K562 (cell line): Measurements from ENCODE around the gene ZDHHC1. TPM values are rescaled to one million over a fixed set of nuclear protein-coding genes. Genes with fewer than 3 reads are reported as not detected.

Experiments used
- ATAC-seq: fragments of 200-7000 bp; cut with Tn5 transposase; 3 replicates; pipeline ENCODE4 v1.9.1; 2020; ENCODE audit warnings: moderate library complexity
- BruUV-seq: library from RNA; stranded (reverse); fragments of 400-500 nt; replicated peaks from 2 replicates; lab custom pipeline; 2021; lab: Mats Ljungman, UMichigan
- CTCF ChIA-PET: fragments of 300-600 bp; formaldehyde crosslinking; extraction: SDS; loops from one replicate; lab custom pipeline; 2021; ENCODE audit warnings: low intra/inter-chr PET ratio; lab: Yijun Ruan, JAX
- POLR2A ChIA-PET: fragments of 300-600, 350-650 bp; sonication (Branson Sonifier 250); formaldehyde crosslinking; extraction: SDS; loops from one replicate; lab custom pipeline; 2021; ENCODE audit warnings: antibody characterized with exemption, inconsistent platforms; lab: Yijun Ruan, JAX
- DNase-seq, 4 experiments: peaks; one replicate each; pipeline versions ENCODE4 v3.0.0 to v3.0.0-alpha.2; 2011 to 2018; ENCODE audit warnings: low spot score in 3 of 4, mixed read lengths in 3 of 4; ENCODE audit errors: extremely low read depth in 1 of 4
- FAIRE-seq: peaks from 2 replicates; lab custom pipeline; 2011; peaks lifted over from hg19 to GRCh38; lab: Jason Lieb, UNC
- H2AFZ ChIP-seq: 2 replicates; pipeline ENCODE4 v1.6.0; 2011; ENCODE audit warnings: low read depth, low read length, control low read depth, inconsistent platforms
- H3K27ac ChIP-seq: fragments of 200-600 bp; 3 replicates; pipeline ENCODE4 v1.8.0; 2011; ENCODE audit warnings: low read depth, mild to moderate bottlenecking, control low read depth, inconsistent platforms, low read length, moderate library complexity, mixed read lengths; ENCODE audit errors: extremely low read depth
- H3K27me3 ChIP-seq, 2 experiments: fragments of 300-600 bp in 1 of 2; 2 replicates in 1 of 2; 3 replicates in 1 of 2; pipeline versions ENCODE4 v1.6.0 to v1.8.0; 2011; ENCODE audit warnings: inconsistent platforms in 2 of 2, low read length in 2 of 2, mild to moderate bottlenecking in 1 of 2, mixed read lengths in 1 of 2, moderate library complexity in 1 of 2; ENCODE audit not compliant: control insufficient read depth in 2 of 2, insufficient read depth in 2 of 2
- H3K36me3 ChIP-seq: fragments of 300-600 bp; 3 replicates; pipeline ENCODE4 v1.8.0; 2011; ENCODE audit warnings: mild to moderate bottlenecking, low read length, inconsistent platforms; ENCODE audit not compliant: control insufficient read depth, insufficient read depth
- H3K4me1 ChIP-seq, 2 experiments: fragments of 200-600 bp in 1 of 2; replicated peaks in 1 of 2; 2 replicates in 1 of 2; 3 replicates in 1 of 2; pipeline versions ENCODE4 v1.5.1 to v1.8.0; 2011; ENCODE audit warnings: inconsistent platforms in 2 of 2, low read length in 2 of 2, mild to moderate bottlenecking in 1 of 2, mixed read lengths in 1 of 2, moderate library complexity in 1 of 2; ENCODE audit not compliant: control insufficient read depth in 2 of 2, insufficient read depth in 2 of 2
- H3K4me2 ChIP-seq: 2 replicates; pipeline ENCODE4 v1.6.1; 2011; ENCODE audit warnings: low read length, control low read depth, inconsistent platforms, mixed read lengths; ENCODE audit not compliant: insufficient read depth
- H3K4me3 ChIP-seq: fragments of 200-600 bp; sonication (generic), shearing (Covaris generic); 2 replicates; pipeline ENCODE4 v1.5.1; 2016; ENCODE audit warnings: control low read depth, inconsistent platforms
- H3K79me2 ChIP-seq: fragments of 200-600 bp; 3 replicates; pipeline ENCODE4 v1.8.0; 2011; ENCODE audit warnings: low read length, inconsistent platforms; ENCODE audit not compliant: control insufficient read depth, insufficient read depth
- H3K9ac ChIP-seq, 2 experiments: 2 replicates each; pipeline versions ENCODE4 v1.6.0 to v1.6.1; 2011; ENCODE audit warnings: low read depth in 2 of 2, low read length in 2 of 2, control low read depth in 1 of 2, inconsistent platforms in 1 of 2, mild to moderate bottlenecking in 1 of 2, mixed read lengths in 1 of 2; ENCODE audit not compliant: insufficient read depth in 1 of 2
- H3K9me1 ChIP-seq: one replicate; pipeline ENCODE4 v1.6.0; 2011; ENCODE audit warnings: inconsistent platforms, mild to moderate bottlenecking, low read length, moderate library complexity; ENCODE audit not compliant: control insufficient read depth, insufficient read depth
- H3K9me3 ChIP-seq: replicated peaks from 2 replicates; pipeline ENCODE4 v1.5.1; 2011; ENCODE audit warnings: low read depth, low read length, inconsistent platforms; ENCODE audit not compliant: control insufficient read depth, insufficient read depth
- H4K20me1 ChIP-seq: replicated peaks from 2 replicates; pipeline ENCODE4 v1.6.1; 2011; ENCODE audit warnings: low read length, inconsistent platforms, mixed read lengths; ENCODE audit not compliant: control insufficient read depth, insufficient read depth
- FOXJ2 ChIP-seq: fragments of 200-800 bp; sonication (Bioruptor generic); IDR thresholded peaks from 2 replicates; pipeline ENCODE4 v1.6.1; 2016; ENCODE audit warnings: missing genetic modification characterization, missing compliant biosample characterization
- NCOA4 ChIP-seq: fragments of 450-650 bp; IDR thresholded peaks from 2 replicates; pipeline ENCODE4 v1.6.1; 2018; ENCODE audit warnings: mild to moderate bottlenecking; ENCODE audit not compliant: partially characterized antibody
- TBP ChIP-seq: optimal IDR thresholded peaks from 2 replicates; pipeline ENCODE3; 2011; ENCODE audit warnings: low read depth, low read length, improper control_type of control experiment
- ZNF780A ChIP-seq: fragments of 250-450 bp; sonication (Bioruptor Pico); IDR thresholded peaks from 2 replicates; pipeline ENCODE4 v1.5.0; 2021; ENCODE audit warnings: mild to moderate bottlenecking
- WGBS: fragments of 100-300 bp; shearing (Covaris generic); methylation state at CpG from one replicate; pipeline ENCODE4 v1.1.6; 2016; ENCODE audit warnings: low coverage, mixed read lengths; ENCODE audit not compliant: insufficient coverage; ENCODE audit errors: missing lambda C conversion rate; 5-methylcytosine and 5-hydroxymethylcytosine counted together
- in situ Hi-C: fragments of 300-500 bp; cut with MboI; formaldehyde crosslinking; loops from 4 replicates; pipeline ENCODE4 v1.15.0; 2018; ENCODE audit warnings: inconsistent platforms, mixed read lengths
- intact Hi-C: fragments of 100-400 bp; cut with micrococcal nuclease; formaldehyde crosslinking; loops from 2 replicates; pipeline ENCODE4 v1.14.2; 2022
- polyA plus RNA-seq, 8 experiments: library from polyadenylated mRNA; depleted of rRNA in 4 of 8; stranded (reverse) in 5 of 8; unstranded in 3 of 8; fragments of >200 nt; fragmentation: Nextera tagmentation in 2 of 8; fragmentation: Illumina TruSeq in 1 of 8; extraction: Ambion mirVana in 2 of 8; extraction: Trizol in 1 of 8; gene quantifications; 2 replicates each; pipeline versions ENCODE4 v1.2.1 to v1.2.3, GENCODE V29; 2011 to 2014; ENCODE audit warnings: inconsistent platforms in 1 of 8, missing spikeins in 1 of 8
- total RNA-seq, 7 experiments: library from RNA; depleted of rRNA in 6 of 7; stranded (reverse); fragments of >200 nt in 6 of 7; fragmentation: Illumina TruSeq in 2 of 7; extraction: Trizol in 2 of 7; gene quantifications; 2 replicates each; pipeline versions ENCODE4 v1.2.1 to v1.2.3, GENCODE V29; 2011 to 2021; ENCODE audit warnings: low replicate concordance in 1 of 7
- TF ChIP-seq, protein P1 (sequence below): IDR thresholded peaks from 2 replicates; pipeline ENCODE4 v1.6.1; 2014; ENCODE audit warnings: antibody characterized with exemption
- TF ChIP-seq, protein P2 (sequence below), 3 experiments: IDR thresholded peaks in 2 of 3; conservative IDR thresholded peaks in 1 of 3; 2 replicates each; pipeline ENCODE4 v1.5.1; 2011 to 2012; ENCODE audit warnings: low read length in 3 of 3, mild to moderate bottlenecking in 3 of 3, control low read depth in 2 of 3, improper control_type of control experiment in 1 of 3, inconsistent platforms in 1 of 3, low read depth in 1 of 3, mixed read lengths in 1 of 3, moderate library complexity in 1 of 3; ENCODE audit not compliant: insufficient read depth in 2 of 3
- TF ChIP-seq, protein P3 (sequence below): fragments of 450-650 bp; IDR thresholded peaks from 2 replicates; pipeline ENCODE4 v1.6.1; 2016; ENCODE audit warnings: missing biosample characterization, missing genetic modification characterization

ZDHHC1 gene
- total and polyA plus RNA-seq, 9 of the 15 experiments (the other 6 are each of a cell fraction or from before 2014, with no cell fraction given) = 0.06 to 0.77 (median 0.25) TPM; not detected in 4

DNA sequence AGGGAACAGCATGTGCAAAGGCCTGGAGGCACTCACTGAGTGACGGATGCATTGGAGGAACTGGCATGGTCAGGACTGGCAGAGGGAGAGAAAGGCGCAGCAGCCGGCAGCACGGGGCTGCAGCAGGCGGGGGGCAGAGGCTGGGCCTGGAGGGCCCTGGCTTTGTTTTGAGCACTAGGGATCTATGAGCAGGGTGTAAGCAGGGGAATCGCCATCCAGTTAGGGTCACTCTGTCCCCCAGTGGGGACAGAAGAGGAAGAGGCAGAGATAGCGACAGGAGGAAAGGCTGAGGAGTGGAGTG is 28.8 kb upstream of the ZDHHC1 start (continued):
- TF ChIP-seq NCOA4 = no peak
- TF ChIP-seq ZNF780A (CRISPR knock-in tag) = no peak

DNA sequence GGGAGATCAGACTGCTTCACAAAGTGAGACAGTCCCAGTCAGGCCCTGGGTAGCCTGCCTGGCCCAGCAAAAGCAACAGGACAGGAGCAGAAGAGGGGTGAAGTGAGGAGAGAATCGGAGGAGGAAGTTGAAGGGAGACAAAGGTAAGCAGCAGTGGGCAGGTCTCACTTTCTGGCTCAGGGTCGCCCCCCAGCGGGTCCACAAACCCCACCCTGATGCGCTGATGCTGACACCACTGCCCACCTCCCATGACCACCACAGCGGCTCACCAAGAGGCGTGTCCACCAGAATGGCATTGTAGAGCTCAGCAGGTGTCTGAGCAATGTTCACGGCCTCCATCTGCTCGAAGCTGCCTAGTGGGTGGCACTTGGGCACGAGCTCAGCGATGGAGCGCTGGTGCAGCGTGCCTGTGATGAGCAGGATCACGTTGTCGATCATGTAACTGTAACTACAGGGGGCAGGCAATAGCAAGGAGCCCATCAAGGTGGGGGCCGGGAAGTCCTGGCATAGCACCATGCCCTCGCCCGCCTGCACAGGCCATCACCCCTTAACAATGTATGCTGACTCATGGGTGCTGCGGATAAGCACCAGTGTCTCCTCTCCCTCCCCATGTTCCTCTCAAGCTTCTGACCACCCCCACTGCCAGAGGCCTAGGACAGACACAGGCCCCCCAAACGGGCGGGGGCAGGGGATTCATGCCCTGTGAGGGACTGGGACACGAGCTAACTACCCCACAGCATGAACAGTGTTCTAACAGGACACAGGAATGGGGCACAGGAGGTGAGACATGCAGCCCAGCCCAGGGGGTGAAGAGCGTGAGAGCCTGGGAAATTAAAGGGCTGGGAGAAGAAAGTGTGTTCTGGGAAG is 28.2 kb upstream of the ZDHHC1 start:
- H3K4me3 ChIP-seq = no peak overlapping the region
- no TSS peak for BruUV-seq
- H3K9me1 ChIP-seq = no peaks in the 10 kb centered on the region
- H3K9me3 ChIP-seq = no peaks in the 10 kb centered on the region
- DNase-seq (no peak), FAIRE-seq (peak; percentile 6), ATAC-seq (no peak)
- peaks cover 54% of the 10 kb centered on the region; the same call in 2 of the 3 replicates for H3K36me3 ChIP-seq
- 83% methylated on average over 22 of the region's 22 CpGs for WGBS
- intact Hi-C loops = no loop called here
- POLR2A ChIA-PET = interaction anchor here (0.6 to 0.8 kb wide), 3 partner anchors 9 to 248 kb away, joined by 3 read pairs; no protein-coding TSS in a partner anchor
- in situ Hi-C loops = no loop called here
- H4K20me1 ChIP-seq = peaks cover 20% of the 10 kb centered on the region
- peaks cover 0 to 37% of the 10 kb centered on the region in 2 experiments; a peak in 2 of 5 replicates for H3K4me1 ChIP-seq
- CTCF ChIA-PET = no interaction called here
- peak overlapping the region in 1 of 2 experiments; percentile 40; a peak in 2 of 4 replicates for H3K9ac ChIP-seq
- no peak overlapping the region for H3K4me2 ChIP-seq
- H2AFZ ChIP-seq = no peak overlapping the region
- no peak overlapping the region for H3K27ac ChIP-seq
- no peaks in the 10 kb centered on the region for H3K27me3 ChIP-seq
- H3K79me2 ChIP-seq = no peaks in the 10 kb centered on the region
- TF ChIP-seq, protein P1, sequence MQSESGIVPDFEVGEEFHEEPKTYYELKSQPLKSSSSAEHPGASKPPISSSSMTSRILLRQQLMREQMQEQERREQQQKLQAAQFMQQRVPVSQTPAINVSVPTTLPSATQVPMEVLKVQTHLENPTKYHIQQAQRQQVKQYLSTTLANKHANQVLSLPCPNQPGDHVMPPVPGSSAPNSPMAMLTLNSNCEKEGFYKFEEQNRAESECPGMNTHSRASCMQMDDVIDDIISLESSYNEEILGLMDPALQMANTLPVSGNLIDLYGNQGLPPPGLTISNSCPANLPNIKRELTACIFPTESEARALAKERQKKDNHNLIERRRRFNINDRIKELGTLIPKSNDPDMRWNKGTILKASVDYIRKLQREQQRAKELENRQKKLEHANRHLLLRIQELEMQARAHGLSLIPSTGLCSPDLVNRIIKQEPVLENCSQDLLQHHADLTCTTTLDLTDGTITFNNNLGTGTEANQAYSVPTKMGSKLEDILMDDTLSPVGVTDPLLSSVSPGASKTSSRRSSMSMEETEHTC = no peak
- TF ChIP-seq TBP = no peak
- TF ChIP-seq, protein P2, sequence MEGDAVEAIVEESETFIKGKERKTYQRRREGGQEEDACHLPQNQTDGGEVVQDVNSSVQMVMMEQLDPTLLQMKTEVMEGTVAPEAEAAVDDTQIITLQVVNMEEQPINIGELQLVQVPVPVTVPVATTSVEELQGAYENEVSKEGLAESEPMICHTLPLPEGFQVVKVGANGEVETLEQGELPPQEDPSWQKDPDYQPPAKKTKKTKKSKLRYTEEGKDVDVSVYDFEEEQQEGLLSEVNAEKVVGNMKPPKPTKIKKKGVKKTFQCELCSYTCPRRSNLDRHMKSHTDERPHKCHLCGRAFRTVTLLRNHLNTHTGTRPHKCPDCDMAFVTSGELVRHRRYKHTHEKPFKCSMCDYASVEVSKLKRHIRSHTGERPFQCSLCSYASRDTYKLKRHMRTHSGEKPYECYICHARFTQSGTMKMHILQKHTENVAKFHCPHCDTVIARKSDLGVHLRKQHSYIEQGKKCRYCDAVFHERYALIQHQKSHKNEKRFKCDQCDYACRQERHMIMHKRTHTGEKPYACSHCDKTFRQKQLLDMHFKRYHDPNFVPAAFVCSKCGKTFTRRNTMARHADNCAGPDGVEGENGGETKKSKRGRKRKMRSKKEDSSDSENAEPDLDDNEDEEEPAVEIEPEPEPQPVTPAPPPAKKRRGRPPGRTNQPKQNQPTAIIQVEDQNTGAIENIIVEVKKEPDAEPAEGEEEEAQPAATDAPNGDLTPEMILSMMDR (IDR thresholded peaks at IDR 0.05 in 2 of 3, conservative IDR thresholded peaks at IDR 0.05 in 1 of 3; ENCODE audit: insufficient read depth in 2 of 3, low read depth in 1 of 3, low read length in 3 of 3) = peak in 1 of 3 experiments; percentile 1; a peak in 1 of 6 replicates
- TF ChIP-seq, protein P3, sequence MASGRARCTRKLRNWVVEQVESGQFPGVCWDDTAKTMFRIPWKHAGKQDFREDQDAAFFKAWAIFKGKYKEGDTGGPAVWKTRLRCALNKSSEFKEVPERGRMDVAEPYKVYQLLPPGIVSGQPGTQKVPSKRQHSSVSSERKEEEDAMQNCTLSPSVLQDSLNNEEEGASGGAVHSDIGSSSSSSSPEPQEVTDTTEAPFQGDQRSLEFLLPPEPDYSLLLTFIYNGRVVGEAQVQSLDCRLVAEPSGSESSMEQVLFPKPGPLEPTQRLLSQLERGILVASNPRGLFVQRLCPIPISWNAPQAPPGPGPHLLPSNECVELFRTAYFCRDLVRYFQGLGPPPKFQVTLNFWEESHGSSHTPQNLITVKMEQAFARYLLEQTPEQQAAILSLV (tag) = no peak
- no peak for TF ChIP-seq FOXJ2
